HG03432 (cell line): ENCODE measurements around the gene SEC14L1.

Source experiments
- ATAC-seq: cut with Tn5 transposase; IDR thresholded peaks from one replicate; pipeline ENCODE4 v1.9.1; 2021; ENCODE audit warnings: mild to moderate bottlenecking, moderate library complexity; ENCODE audit not compliant: unreplicated experiment

Gene SEC14L1

GRCh38 chr17:77188084-77189066 is 47.6 kb downstream of the SEC14L1 start:
- no peak for ATAC-seq

GRCh38 chr17:77189148-77189547 is 48.4 kb downstream of the SEC14L1 start:
- peak; percentile 60 for ATAC-seq

- ATAC-seq, result no peak
Measured at GRCh38 chr17:77190576-77190975, 49.8 kb downstream of the SEC14L1 start.

- ATAC-seq, result no peak
Measured at GRCh38 chr17:77191244-77191643, 50.5 kb downstream of the SEC14L1 start.

GRCh38 chr17:77193653-77194052 is 52.9 kb downstream of the SEC14L1 start:
- no peak for ATAC-seq

- ATAC-seq, result no peak
Measured at GRCh38 chr17:77194179-77194578, 53.4 kb downstream of the SEC14L1 start.

GRCh38 chr17:77196251-77196650 is 55.5 kb downstream of the SEC14L1 start:
- no peak for ATAC-seq

GRCh38 chr17:77197115-77197514 is 56.3 kb downstream of the SEC14L1 start:
- no peak for ATAC-seq

- ATAC-seq, result no peak
Measured at GRCh38 chr17:77200711-77201110, 59.9 kb downstream of the SEC14L1 start.

- ATAC-seq, result no peak
Measured at GRCh38 chr17:77203436-77203835, 62.7 kb downstream of the SEC14L1 start.

GRCh38 chr17:77203846-77204245 is 63.1 kb downstream of the SEC14L1 start:
- no peak for ATAC-seq

- ATAC-seq, result no peak
Measured at GRCh38 chr17:77204536-77204935, 63.8 kb downstream of the SEC14L1 start.

GRCh38 chr17:77205396-77206125 is 64.8 kb downstream of the SEC14L1 start:
- ATAC-seq, result no peak

GRCh38 chr17:77206158-77206956 is 65.6 kb downstream of the SEC14L1 start:
- ATAC-seq, result no peak

GRCh38 chr17:77207689-77208216 is 67.0 kb downstream of the SEC14L1 start:
- ATAC-seq, result no peak

GRCh38 chr17:77208217-77208808 is 67.5 kb downstream of the SEC14L1 start:
- ATAC-seq, result no peak

- ATAC-seq, result no peak
Measured at GRCh38 chr17:77208856-77209255, 68.1 kb downstream of the SEC14L1 start.

GRCh38 chr17:77209330-77209748 is 68.6 kb downstream of the SEC14L1 start:
- no peak for ATAC-seq

- no peak for ATAC-seq
Measured at GRCh38 chr17:77210331-77210730, 69.6 kb downstream of the SEC14L1 start.

- ATAC-seq, result no peak
Measured at GRCh38 chr17:77210946-77211541, 70.3 kb downstream of the SEC14L1 start.
